Activated naive CD4-positive, alpha-beta T cell treated with anti-CD3 and anti-CD28 coated beads for 36 hours (primary cell): ENCODE measurements around the gene COL4A2. TPM values are rescaled to one million over a fixed set of nuclear protein-coding genes. Genes with fewer than 3 reads are reported as not detected.

Source experiments
- CTCF ChIA-PET: fragments of 350-600 bp; sonication (Branson Sonifier 250); formaldehyde crosslinking; loops from one replicate; lab custom pipeline; 2021; ENCODE audit warnings: antibody characterized with exemption; lab: Charles Lee
- DNase-seq: peaks from one replicate; pipeline ENCODE4 v3.0.0-alpha.2; 2020
- H3K27ac Mint-ChIP-seq: one replicate; pipeline ENCODE4 v1.8.0; 2021; ENCODE audit warnings: mild to moderate bottlenecking, mixed read lengths
- H3K27me3 Mint-ChIP-seq: one replicate; pipeline ENCODE4 v1.8.0; 2021; ENCODE audit warnings: low read depth, mixed read lengths
- H3K36me3 Mint-ChIP-seq: one replicate; pipeline ENCODE4 v1.8.0; 2021; ENCODE audit warnings: low read depth, mixed read lengths
- H3K4me1 Mint-ChIP-seq: one replicate; pipeline ENCODE4 v1.8.0; 2021; ENCODE audit warnings: low read depth, mixed read lengths
- H3K4me3 Mint-ChIP-seq: one replicate; pipeline ENCODE4 v1.8.0; 2021; ENCODE audit warnings: mild to moderate bottlenecking, moderate library complexity, mixed read lengths
- H3K9me3 Mint-ChIP-seq: one replicate; pipeline ENCODE4 v1.8.0; 2021; ENCODE audit warnings: mixed read lengths
- intact Hi-C: fragments of 100-400 bp; cut with micrococcal nuclease; formaldehyde crosslinking; loops from one replicate; pipeline ENCODE4 v1.15.1; 2023
- total RNA-seq, 2 experiments: library from RNA; stranded (reverse); gene quantifications; one replicate each; pipeline ENCODE4 v1.2.3, GENCODE V29; 2021

Gene COL4A2
- total RNA-seq, 2 experiments from 2014 or later, result not detected

DNA sequence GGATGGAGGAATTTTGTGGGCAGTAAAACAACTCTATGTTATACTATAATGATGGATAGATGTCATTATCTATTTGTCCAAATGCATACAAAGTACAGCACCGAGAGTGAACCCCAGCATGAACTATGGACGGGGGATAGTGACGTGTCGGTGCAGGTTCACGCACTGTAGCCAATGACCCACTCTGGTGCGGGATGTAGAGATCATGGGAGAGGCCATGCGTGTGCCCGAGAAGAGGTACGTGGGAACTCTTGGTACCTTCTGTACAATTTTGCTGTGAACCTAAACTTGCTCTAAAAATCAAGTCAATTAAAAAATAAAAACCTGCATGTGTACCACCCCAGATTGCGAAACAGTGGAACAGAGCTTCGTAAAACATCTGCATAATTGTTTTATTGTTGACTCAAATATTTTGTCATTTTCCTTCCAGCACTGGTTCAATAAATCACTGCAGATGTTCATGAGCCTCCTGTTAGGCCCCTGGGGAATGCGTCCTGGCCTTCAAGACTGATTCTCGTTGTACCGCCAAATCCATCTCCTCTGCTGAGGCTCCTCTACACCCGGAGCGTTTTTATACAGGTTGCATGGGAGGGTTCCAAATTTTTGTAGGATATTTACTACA, 31.0 kb upstream of the COL4A2 start:
- Mint-ChIP-seq H3K4me3 (no peak overlapping the region), H3K27me3 (peaks cover 11% of the 10 kb centered on the region), H3K36me3 (no peaks in the 10 kb centered on the region), H3K27ac (no peak overlapping the region), H3K9me3 (no peaks in the 10 kb centered on the region), H3K4me1 (peaks cover 8% of the 10 kb centered on the region)
- CTCF ChIA-PET, result no interaction called here
- intact Hi-C loops, result loop anchor here (2.0 kb wide), 1 partner anchor 137 kb away; no protein-coding TSS in a partner anchor
- DNase-seq, result no peak

DNA sequence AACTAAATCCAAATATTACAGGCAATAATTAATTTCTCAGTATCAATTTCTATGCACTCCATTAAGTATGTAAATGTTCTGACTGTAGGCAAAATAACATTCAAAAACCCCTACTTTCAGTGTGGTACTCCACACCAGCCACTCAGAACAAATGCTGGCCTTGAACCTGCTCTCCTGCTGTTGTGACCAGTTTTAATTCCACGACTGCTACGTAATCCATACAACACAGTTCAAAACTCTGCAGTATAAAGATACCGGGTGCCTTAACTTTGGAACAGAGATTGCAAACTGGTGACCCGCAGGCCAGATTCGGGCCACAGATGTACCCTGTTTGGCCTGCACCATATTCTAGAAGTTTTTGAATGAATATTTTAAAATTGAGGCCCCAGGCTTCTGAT, 30.5 kb upstream of the COL4A2 start:
- peaks cover 11% of the 10 kb centered on the region for H3K27me3 Mint-ChIP-seq
- CTCF ChIA-PET, result interaction anchor here (0.7 kb wide), 1 partner anchor 76 kb away, joined by 3 read pairs; no protein-coding TSS in a partner anchor
- no peaks in the 10 kb centered on the region for H3K9me3 Mint-ChIP-seq
- DNase-seq, result no peak
- H3K4me3 Mint-ChIP-seq, result no peak overlapping the region
- no peaks in the 10 kb centered on the region for H3K36me3 Mint-ChIP-seq
- peaks cover 11% of the 10 kb centered on the region for H3K4me1 Mint-ChIP-seq
- H3K27ac Mint-ChIP-seq, result no peak overlapping the region
- intact Hi-C loops, result no loop called here

DNA sequence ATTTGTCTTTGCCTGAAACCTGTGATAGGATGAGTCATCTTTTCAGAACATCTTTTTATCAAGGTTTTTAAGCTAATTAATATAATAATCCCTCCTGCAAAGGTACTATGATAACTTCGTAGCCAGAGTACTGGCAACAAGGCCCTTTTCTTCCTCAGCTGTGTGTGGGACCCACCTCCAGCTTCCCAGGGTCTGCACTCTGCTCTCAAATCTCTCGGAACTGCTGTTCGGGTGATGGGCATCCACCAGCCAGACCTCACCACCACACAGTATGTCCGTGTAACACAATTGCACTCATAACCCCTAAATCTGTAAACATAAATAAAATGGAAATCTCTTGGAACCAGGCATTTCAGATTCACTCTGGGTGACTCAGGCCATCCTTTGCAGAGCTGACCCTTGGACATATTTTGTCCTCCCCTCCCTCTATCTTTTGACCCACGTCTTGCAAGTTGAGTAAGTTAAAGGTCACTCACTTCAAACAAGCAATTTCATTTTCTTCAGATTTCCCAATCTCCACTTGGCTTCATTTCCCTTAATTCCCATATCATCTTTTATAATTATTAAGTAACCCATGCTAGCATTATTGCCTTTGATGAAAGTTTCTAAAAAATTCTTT, 29.6 kb upstream of the COL4A2 start:
- H3K4me3 Mint-ChIP-seq, result no peak overlapping the region
- no peaks in the 10 kb centered on the region for H3K36me3 Mint-ChIP-seq
- H3K27me3 Mint-ChIP-seq, result peaks cover 13% of the 10 kb centered on the region
- intact Hi-C loops, result no loop called here
- no peak overlapping the region for H3K27ac Mint-ChIP-seq
- CTCF ChIA-PET, result interaction anchor here (0.7 kb wide), 1 partner anchor 75 kb away, joined by 3 read pairs; no protein-coding TSS in a partner anchor
- H3K4me1 Mint-ChIP-seq, result peaks cover 11% of the 10 kb centered on the region
- DNase-seq, result no peak
- no peaks in the 10 kb centered on the region for H3K9me3 Mint-ChIP-seq

DNA sequence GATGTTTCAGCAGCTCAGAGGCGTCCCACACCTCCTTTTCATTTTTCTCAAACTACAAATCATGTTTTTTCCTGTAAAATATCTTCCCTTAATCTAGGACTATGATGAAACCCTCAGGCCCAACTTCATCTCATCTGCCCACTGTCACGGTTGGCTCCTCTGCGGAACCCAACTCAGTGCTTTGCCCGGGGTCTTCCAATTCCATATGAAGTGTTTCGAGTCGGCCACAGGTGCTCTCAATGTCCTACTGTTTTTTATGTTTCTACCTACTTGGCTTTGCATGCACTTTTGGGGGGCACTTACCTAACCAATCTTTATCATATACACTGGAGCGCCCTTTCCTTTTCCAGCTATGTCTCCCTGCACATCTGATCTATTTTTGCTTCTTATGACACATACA, 28.2 kb upstream of the COL4A2 start:
- H3K9me3 Mint-ChIP-seq, result no peaks in the 10 kb centered on the region
- DNase-seq, result no peak
- peaks cover 11% of the 10 kb centered on the region for H3K4me1 Mint-ChIP-seq
- CTCF ChIA-PET, result no interaction called here
- no peaks in the 10 kb centered on the region for H3K36me3 Mint-ChIP-seq
- intact Hi-C loops, result no loop called here
- H3K4me3 Mint-ChIP-seq, result no peak overlapping the region
- no peak overlapping the region for H3K27ac Mint-ChIP-seq
- H3K27me3 Mint-ChIP-seq, result peaks cover 18% of the 10 kb centered on the region

DNA sequence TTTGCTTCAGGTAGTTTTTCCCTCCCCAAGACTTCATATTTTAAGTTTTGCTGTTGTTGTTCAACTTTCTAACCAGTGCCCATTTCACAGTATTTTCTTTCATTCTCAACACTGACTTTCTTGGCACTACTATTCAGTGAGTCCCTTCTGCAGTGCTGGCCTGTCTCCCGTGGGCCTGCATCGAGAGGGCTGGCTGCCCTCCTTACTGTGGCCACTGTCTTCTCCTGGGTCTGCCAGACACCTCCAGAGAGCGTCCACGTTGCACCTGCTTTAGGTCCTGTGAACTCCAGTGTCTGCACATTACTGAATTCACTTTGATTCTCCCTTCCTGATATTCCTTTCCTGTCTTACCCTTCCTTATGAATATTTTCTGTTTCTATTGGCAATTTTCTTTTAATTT, 27.4 kb upstream of the COL4A2 start:
- no peaks in the 10 kb centered on the region for H3K9me3 Mint-ChIP-seq
- peaks cover 11% of the 10 kb centered on the region for H3K4me1 Mint-ChIP-seq
- H3K4me3 Mint-ChIP-seq, result no peak overlapping the region
- DNase-seq, result no peak
- intact Hi-C loops, result no loop called here
- no peak overlapping the region for H3K27ac Mint-ChIP-seq
- CTCF ChIA-PET, result no interaction called here
- no peaks in the 10 kb centered on the region for H3K36me3 Mint-ChIP-seq
- peaks cover 18% of the 10 kb centered on the region for H3K27me3 Mint-ChIP-seq

DNA sequence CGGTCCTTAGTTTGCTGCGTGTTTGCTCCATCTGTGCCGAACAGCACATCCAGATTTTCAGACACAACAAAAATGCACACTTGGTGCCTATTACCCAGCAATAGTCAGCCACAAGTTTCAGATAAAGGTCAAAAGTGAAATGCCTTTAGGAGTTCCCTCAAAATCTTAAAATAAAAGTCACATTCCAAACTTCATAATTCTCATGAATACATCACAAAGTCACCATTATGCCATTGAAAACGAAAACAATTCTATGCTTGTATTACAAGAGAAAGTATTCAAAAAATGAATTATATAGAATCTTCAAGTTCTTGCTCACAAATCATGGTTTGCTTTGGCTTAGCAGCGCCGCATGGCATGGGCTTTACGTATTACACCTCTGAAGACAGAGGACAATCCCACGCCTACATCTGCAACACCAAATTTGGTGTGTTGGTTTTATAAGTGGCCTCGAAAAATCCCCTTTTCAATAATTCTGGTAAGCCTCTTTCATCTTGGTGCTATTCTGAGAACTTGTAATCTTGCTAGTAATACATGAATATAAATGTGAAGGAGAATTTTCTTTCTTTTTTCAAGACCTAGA, 26.8 kb upstream of the COL4A2 start:
- Mint-ChIP-seq H3K4me3 (no peak overlapping the region), H3K36me3 (no peaks in the 10 kb centered on the region), H3K4me1 (peaks cover 11% of the 10 kb centered on the region), H3K27me3 (peaks cover 16% of the 10 kb centered on the region), H3K27ac (no peak overlapping the region), H3K9me3 (no peaks in the 10 kb centered on the region)
- peak; percentile 47 for DNase-seq
- CTCF ChIA-PET, result no interaction called here
- intact Hi-C loops, result no loop called here

DNA sequence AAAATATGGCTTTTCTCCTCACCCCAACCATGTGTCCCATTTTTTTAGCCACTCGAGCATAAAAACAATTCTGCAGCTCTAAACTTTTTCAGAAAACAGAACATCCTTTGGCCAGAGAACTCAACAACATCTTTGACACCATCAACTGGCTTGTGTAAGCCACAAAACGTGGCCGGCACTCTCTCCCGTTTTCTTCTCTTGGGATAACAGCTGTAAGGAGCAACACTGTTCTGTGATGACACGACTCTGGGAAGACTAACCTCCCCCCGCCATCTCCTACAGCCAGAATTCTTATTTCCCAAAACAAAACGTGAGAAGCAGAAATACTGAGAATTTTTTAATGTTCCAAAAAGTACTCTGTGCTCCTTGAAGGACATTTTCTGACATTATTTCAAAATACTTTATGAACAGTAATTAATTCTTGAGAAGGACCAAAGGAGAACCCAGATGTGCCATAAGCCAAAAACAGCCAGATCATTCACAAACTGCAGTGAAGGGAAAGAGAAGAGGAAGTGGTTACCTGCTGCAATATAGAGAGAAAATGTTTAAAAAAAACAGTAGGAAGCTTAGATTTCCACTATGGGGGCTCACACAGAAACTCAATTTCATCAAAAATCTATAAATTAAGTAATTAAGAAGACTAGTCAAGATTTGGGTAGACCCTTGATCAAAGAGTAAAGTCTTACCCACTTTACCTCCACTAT, 25.9 kb upstream of the COL4A2 start:
- no peak overlapping the region for H3K4me3 Mint-ChIP-seq
- CTCF ChIA-PET, result no interaction called here
- no peak overlapping the region for H3K27ac Mint-ChIP-seq
- peaks cover 11% of the 10 kb centered on the region for H3K4me1 Mint-ChIP-seq
- no peaks in the 10 kb centered on the region for H3K36me3 Mint-ChIP-seq
- intact Hi-C loops, result no loop called here
- H3K9me3 Mint-ChIP-seq, result no peaks in the 10 kb centered on the region
- H3K27me3 Mint-ChIP-seq, result peaks cover 16% of the 10 kb centered on the region
- no peak for DNase-seq

DNA sequence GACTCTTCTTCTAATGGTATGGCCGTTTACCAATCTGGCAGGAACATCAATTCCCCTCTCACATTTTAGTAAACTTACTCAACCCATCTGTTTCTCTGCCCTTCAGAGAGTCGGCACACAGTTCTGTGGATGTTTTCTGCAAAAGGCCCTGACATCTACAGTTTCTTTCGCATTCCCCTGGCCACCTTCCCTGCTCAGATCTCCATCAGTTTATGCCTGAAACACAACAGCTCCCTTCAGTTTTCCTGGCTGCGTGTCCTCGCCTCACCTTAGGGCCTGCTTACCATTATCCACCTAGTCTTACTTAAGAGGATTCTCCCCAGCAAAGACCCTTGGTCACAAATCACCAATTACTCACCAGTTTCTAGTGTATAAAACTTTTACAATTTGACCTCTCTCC, 25.3 kb upstream of the COL4A2 start:
- peaks cover 16% of the 10 kb centered on the region for H3K27me3 Mint-ChIP-seq
- H3K27ac Mint-ChIP-seq, result no peak overlapping the region
- intact Hi-C loops, result no loop called here
- no peaks in the 10 kb centered on the region for H3K36me3 Mint-ChIP-seq
- H3K9me3 Mint-ChIP-seq, result no peaks in the 10 kb centered on the region
- peaks cover 11% of the 10 kb centered on the region for H3K4me1 Mint-ChIP-seq
- CTCF ChIA-PET, result no interaction called here
- H3K4me3 Mint-ChIP-seq, result no peak overlapping the region
- no peak for DNase-seq

DNA sequence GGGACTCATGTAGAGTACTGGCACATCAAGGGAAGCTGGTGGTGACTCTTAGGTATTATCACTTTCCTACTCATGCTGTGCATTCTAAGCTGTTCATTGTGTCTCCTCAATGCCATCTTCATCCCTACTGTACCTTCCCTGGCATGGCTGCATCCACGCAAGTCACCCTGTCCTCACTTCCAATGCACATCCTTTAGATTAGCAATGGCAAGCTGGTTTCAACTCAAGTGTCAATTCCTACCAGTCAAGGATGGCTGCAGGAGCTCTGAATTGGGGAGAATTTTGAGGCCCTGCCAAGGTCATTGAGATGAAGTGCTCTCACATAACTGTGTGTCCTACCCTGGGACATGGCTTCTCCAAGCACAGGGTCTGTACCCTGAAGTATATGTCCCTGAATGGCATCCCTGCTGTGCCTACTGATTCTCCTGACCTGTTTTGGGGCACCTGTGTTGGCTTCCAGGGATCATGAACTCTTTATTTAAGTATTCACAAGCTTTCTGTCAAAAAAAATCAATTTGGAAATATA, 24.7 kb upstream of the COL4A2 start:
- intact Hi-C loops, result no loop called here
- no peaks in the 10 kb centered on the region for H3K9me3 Mint-ChIP-seq
- H3K4me3 Mint-ChIP-seq, result no peak overlapping the region
- CTCF ChIA-PET, result no interaction called here
- peaks cover 11% of the 10 kb centered on the region for H3K4me1 Mint-ChIP-seq
- H3K27ac Mint-ChIP-seq, result no peak overlapping the region
- H3K36me3 Mint-ChIP-seq, result no peaks in the 10 kb centered on the region
- H3K27me3 Mint-ChIP-seq, result peaks cover 16% of the 10 kb centered on the region
- DNase-seq, result no peak

DNA sequence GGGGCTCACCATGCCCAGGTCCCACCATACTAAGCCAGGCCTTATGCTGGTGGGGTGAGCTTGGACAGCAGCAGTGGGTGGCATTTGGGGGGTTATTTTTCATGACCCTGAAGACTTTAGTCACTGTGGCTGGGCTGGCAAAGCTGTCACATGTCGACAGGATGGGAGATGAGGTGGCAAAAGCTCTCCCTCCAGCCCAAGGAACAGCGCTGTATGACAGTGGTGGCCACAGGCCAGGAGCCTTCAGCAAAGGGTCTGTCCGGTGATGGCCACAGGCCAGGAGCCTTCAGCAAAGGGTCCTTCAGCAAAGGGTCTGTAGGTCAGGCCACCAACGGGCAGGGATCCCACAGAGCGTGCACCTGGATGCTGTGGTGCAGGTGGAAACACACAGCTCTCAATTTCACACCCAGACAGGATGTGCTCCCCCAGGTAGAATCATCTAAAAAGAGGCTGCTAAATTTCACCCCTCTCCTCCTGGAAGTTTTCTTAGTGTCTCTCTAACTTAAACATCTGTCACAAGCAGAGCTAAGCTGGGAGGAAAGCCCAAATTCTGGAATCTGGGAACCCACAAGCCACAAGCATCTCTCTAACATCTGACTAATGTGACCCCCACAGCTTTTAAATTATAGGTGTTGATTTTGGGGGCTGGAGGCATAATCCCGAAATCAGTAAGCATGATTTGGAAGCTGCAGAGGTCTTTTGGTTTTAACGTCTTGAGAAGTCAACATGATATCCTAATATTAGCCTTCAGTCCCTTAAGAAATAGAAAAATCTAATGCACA, 23.2 kb upstream of the COL4A2 start:
- Mint-ChIP-seq H3K4me3 (no peak overlapping the region), H3K9me3 (no peaks in the 10 kb centered on the region), H3K4me1 (peaks cover 11% of the 10 kb centered on the region), H3K27ac (no peak overlapping the region), H3K36me3 (no peaks in the 10 kb centered on the region), H3K27me3 (peaks cover 14% of the 10 kb centered on the region)
- CTCF ChIA-PET, result interaction anchor here (0.9 kb wide), 1 partner anchor 18 kb away, joined by 3 read pairs; no protein-coding TSS in a partner anchor
- no peak for DNase-seq
- intact Hi-C loops, result no loop called here

DNA sequence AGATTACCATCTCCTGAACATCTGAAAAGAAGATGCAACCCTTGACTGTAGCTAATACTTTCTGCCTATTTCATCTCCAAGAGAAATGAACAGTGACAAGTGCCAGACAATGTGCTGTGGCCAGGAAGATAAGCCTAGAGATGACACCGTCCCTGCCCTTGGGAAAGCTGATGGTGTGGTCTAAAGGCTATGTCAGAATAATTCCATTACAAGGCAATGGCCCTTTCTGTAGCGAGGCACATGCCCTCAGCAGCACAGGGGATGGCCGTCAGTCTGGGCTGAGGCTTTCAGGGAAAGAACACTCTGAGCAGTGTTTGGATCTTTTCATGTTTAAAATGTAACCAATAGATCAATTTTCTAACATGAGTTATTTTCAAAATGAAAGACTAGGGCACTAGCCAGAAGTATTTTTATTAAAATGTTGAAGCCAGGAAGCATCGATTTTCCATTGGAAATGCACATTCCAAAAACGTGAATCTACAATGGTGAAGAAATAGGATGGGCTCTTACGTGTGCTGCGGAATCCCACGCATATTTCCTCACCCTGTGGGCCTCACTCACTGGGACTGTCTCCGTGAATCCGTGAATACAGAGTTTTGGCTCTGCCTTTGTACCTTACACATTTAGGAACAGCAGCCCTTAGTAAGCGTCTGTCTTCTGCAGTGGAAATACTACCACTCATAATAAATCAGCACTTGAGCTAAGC, 22.2 kb upstream of the COL4A2 start:
- H3K27ac Mint-ChIP-seq, result no peak overlapping the region
- no peak for DNase-seq
- H3K27me3 Mint-ChIP-seq, result peaks cover 11% of the 10 kb centered on the region
- peaks cover 9% of the 10 kb centered on the region for H3K4me1 Mint-ChIP-seq
- CTCF ChIA-PET, result interaction anchor here (0.9 kb wide), 1 partner anchor 19 kb away, joined by 3 read pairs; no protein-coding TSS in a partner anchor
- no peaks in the 10 kb centered on the region for H3K9me3 Mint-ChIP-seq
- intact Hi-C loops, result no loop called here
- H3K4me3 Mint-ChIP-seq, result no peak overlapping the region
- H3K36me3 Mint-ChIP-seq, result no peaks in the 10 kb centered on the region
